ENCODE results near the gene MICALL2.

The MICALL2 gene

GRCh38 chr7:1415389-1415990, 43.8 kb downstream of the MICALL2 start:
- no peak for DNase-seq (ENCODE audit: low spot score)

GRCh38 chr7:1413936-1414639, 45.2 kb downstream of the MICALL2 start:
- no peak for DNase-seq (ENCODE audit: low spot score)

- peak; percentile 83 for DNase-seq (ENCODE audit: low spot score)
These were observed 46.7 kb downstream of the MICALL2 start for GRCh38 chr7:1412322-1413261.

- DNase-seq (ENCODE audit: low spot score): no peak
These were observed 47.9 kb downstream of the MICALL2 start for GRCh38 chr7:1411414-1411813.

- DNase-seq (ENCODE audit: low spot score): no peak
These were observed 48.3 kb downstream of the MICALL2 start for GRCh38 chr7:1410992-1411391.

GRCh38 chr7:1409555-1409954, 49.7 kb downstream of the MICALL2 start:
- no peak for DNase-seq (ENCODE audit: low spot score)

- DNase-seq (ENCODE audit: low spot score): no peak
These were observed 50.8 kb downstream of the MICALL2 start for GRCh38 chr7:1408466-1408865.

GRCh38 chr7:1407892-1408291, 51.4 kb downstream of the MICALL2 start:
- DNase-seq (ENCODE audit: low spot score): no peak

- no peak for DNase-seq (ENCODE audit: low spot score)
These were observed 54.2 kb downstream of the MICALL2 start for GRCh38 chr7:1404898-1405548.

- DNase-seq (ENCODE audit: low spot score): no peak
These were observed 54.8 kb downstream of the MICALL2 start for GRCh38 chr7:1404460-1404809.

- no peak for DNase-seq (ENCODE audit: low spot score)
These were observed 55.4 kb downstream of the MICALL2 start for GRCh38 chr7:1403638-1404459.

GRCh38 chr7:1402791-1403637, 56.3 kb downstream of the MICALL2 start:
- DNase-seq (ENCODE audit: low spot score): no peak

GRCh38 chr7:1402110-1402790, 57.0 kb downstream of the MICALL2 start:
- DNase-seq (ENCODE audit: low spot score): no peak

- no peak for DNase-seq (ENCODE audit: low spot score)
These were observed 58.3 kb downstream of the MICALL2 start for GRCh38 chr7:1401011-1401410.

GRCh38 chr7:1400371-1400770, 58.9 kb downstream of the MICALL2 start:
- DNase-seq (ENCODE audit: low spot score): no peak

- no peak for DNase-seq (ENCODE audit: low spot score)
These were observed 61.6 kb downstream of the MICALL2 start for GRCh38 chr7:1397491-1398327.

- no peak for DNase-seq (ENCODE audit: low spot score)
These were observed 63.1 kb downstream of the MICALL2 start for GRCh38 chr7:1396195-1396594.

- DNase-seq (ENCODE audit: low spot score): no peak
These were observed 63.8 kb downstream of the MICALL2 start for GRCh38 chr7:1395211-1396070.

Data from CD4-positive, alpha-beta T cell treated with Interleukin-6 at 100 ng/mL for 8 hours (primary cell).